ENCODE measurements around the gene L3MBTL4.
"Not testable (repeated sequence)": the region's sequence is repeated elsewhere in the genome, so short reads cannot be mapped to it uniquely, and the experiment has no call there.

Gene L3MBTL4

GRCh38 chr18:6423289-6423688, 8.6 kb upstream of the L3MBTL4 start:
- H3K9me3 ChIP-seq (ENCODE audit: low read length), result no peaks in the 10 kb centered on the region
- no peaks in the 10 kb centered on the region for H3K36me3 ChIP-seq (ENCODE audit: insufficient read depth, low read length)
- peaks cover 2% of the 10 kb centered on the region for H3K27me3 ChIP-seq (ENCODE audit: insufficient read depth, low read length)
- H3K4me3 ChIP-seq (ENCODE audit: low read length), result no peak overlapping the region
- H2AFZ ChIP-seq (ENCODE audit: low read depth, low read length), result no peak overlapping the region
- no peaks in the 10 kb centered on the region for H3K4me1 ChIP-seq (ENCODE audit: insufficient read depth, low read length)

GRCh38 chr18:6414118-6414722, 491 bp downstream of the L3MBTL4 start:
- Histone ChIP-seq H2AFZ (ENCODE audit: low read depth, low read length) (no peak overlapping the region), H3K9me3 (ENCODE audit: low read length) (no peaks in the 10 kb centered on the region), H3K36me3 (ENCODE audit: insufficient read depth, low read length) (no peaks in the 10 kb centered on the region), H3K4me1 (ENCODE audit: insufficient read depth, low read length) (no peaks in the 10 kb centered on the region), H3K4me3 (ENCODE audit: low read length) (no peak overlapping the region), H3K27me3 (ENCODE audit: insufficient read depth, low read length) (peaks cover 61% of the 10 kb centered on the region)

GRCh38 chr18:6413579-6414117, 1.1 kb downstream of the L3MBTL4 start:
- H2AFZ ChIP-seq (ENCODE audit: low read depth, low read length), result no peak overlapping the region
- peaks cover 61% of the 10 kb centered on the region for H3K27me3 ChIP-seq (ENCODE audit: insufficient read depth, low read length)
- H3K4me1 ChIP-seq (ENCODE audit: insufficient read depth, low read length), result no peaks in the 10 kb centered on the region
- H3K9me3 ChIP-seq (ENCODE audit: low read length), result no peaks in the 10 kb centered on the region
- no peaks in the 10 kb centered on the region for H3K36me3 ChIP-seq (ENCODE audit: insufficient read depth, low read length)
- no peak overlapping the region for H3K4me3 ChIP-seq (ENCODE audit: low read length)

- Histone ChIP-seq H3K36me3 (ENCODE audit: insufficient read depth, low read length) (no peaks in the 10 kb centered on the region), H3K9me3 (ENCODE audit: low read length) (no peaks in the 10 kb centered on the region), H3K4me3 (ENCODE audit: low read length) (no peak overlapping the region), H3K4me1 (ENCODE audit: insufficient read depth, low read length) (no peaks in the 10 kb centered on the region), H3K27me3 (ENCODE audit: insufficient read depth, low read length) (peaks cover 61% of the 10 kb centered on the region), H2AFZ (ENCODE audit: low read depth, low read length) (no peak overlapping the region)
These were observed 1.7 kb downstream of the L3MBTL4 start for GRCh38 chr18:6412933-6413472.

GRCh38 chr18:6411382-6411781, 3.3 kb downstream of the L3MBTL4 start:
- H3K4me3 ChIP-seq (ENCODE audit: low read length), result no peak overlapping the region
- H3K36me3 ChIP-seq (ENCODE audit: insufficient read depth, low read length), result no peaks in the 10 kb centered on the region
- peaks cover 52% of the 10 kb centered on the region for H3K27me3 ChIP-seq (ENCODE audit: insufficient read depth, low read length)
- no peak overlapping the region for H2AFZ ChIP-seq (ENCODE audit: low read depth, low read length)
- H3K9me3 ChIP-seq (ENCODE audit: low read length), result no peaks in the 10 kb centered on the region
- no peaks in the 10 kb centered on the region for H3K4me1 ChIP-seq (ENCODE audit: insufficient read depth, low read length)

- H3K36me3 ChIP-seq (ENCODE audit: insufficient read depth, low read length), result no peaks in the 10 kb centered on the region
- no peaks in the 10 kb centered on the region for H3K9me3 ChIP-seq (ENCODE audit: low read length)
- peaks cover 40% of the 10 kb centered on the region for H3K27me3 ChIP-seq (ENCODE audit: insufficient read depth, low read length)
- H3K4me3 ChIP-seq (ENCODE audit: low read length), result no peak overlapping the region
- H2AFZ ChIP-seq (ENCODE audit: low read depth, low read length), result no peak overlapping the region
- no peaks in the 10 kb centered on the region for H3K4me1 ChIP-seq (ENCODE audit: insufficient read depth, low read length)
These were observed 4.8 kb downstream of the L3MBTL4 start for GRCh38 chr18:6409933-6410332.

- not testable (repeated sequence) for H2AFZ ChIP-seq (ENCODE audit: low read depth, low read length); H3K4me1 ChIP-seq (ENCODE audit: insufficient read depth, low read length); H3K36me3 ChIP-seq (ENCODE audit: insufficient read depth, low read length); H3K9me3 ChIP-seq (ENCODE audit: low read length); H3K4me3 ChIP-seq (ENCODE audit: low read length)
- H3K27me3 ChIP-seq (ENCODE audit: insufficient read depth, low read length), result peaks cover 31% of the 10 kb centered on the region
These were observed 6.2 kb downstream of the L3MBTL4 start for GRCh38 chr18:6408543-6408942.

- peaks cover 15% of the 10 kb centered on the region for H3K27me3 ChIP-seq (ENCODE audit: insufficient read depth, low read length)
- H3K4me3 ChIP-seq (ENCODE audit: low read length), result no peak overlapping the region
- no peaks in the 10 kb centered on the region for H3K36me3 ChIP-seq (ENCODE audit: insufficient read depth, low read length)
These were observed 7.7 kb downstream of the L3MBTL4 start for GRCh38 chr18:6406910-6407470.

GRCh38 chr18:6406075-6406909, 8.4 kb downstream of the L3MBTL4 start:
- Histone ChIP-seq H2AFZ (ENCODE audit: low read depth, low read length) (no peak overlapping the region), H3K4me3 (ENCODE audit: low read length) (no peak overlapping the region), H3K27me3 (ENCODE audit: insufficient read depth, low read length) (peaks cover 10% of the 10 kb centered on the region), H3K4me1 (ENCODE audit: insufficient read depth, low read length) (no peaks in the 10 kb centered on the region), H3K9me3 (ENCODE audit: low read length) (no peaks in the 10 kb centered on the region), H3K36me3 (ENCODE audit: insufficient read depth, low read length) (no peaks in the 10 kb centered on the region)

More at GRCh38 chr18:6406910-6407470, 7.7 kb downstream of the L3MBTL4 start:
- Histone ChIP-seq H3K9me3 (ENCODE audit: low read length) (no peaks in the 10 kb centered on the region), H2AFZ (ENCODE audit: low read depth, low read length) (no peak overlapping the region), H3K4me1 (ENCODE audit: insufficient read depth, low read length) (no peaks in the 10 kb centered on the region)

- Histone ChIP-seq H3K9me3 (ENCODE audit: low read length) (no peaks in the 10 kb centered on the region), H2AFZ (ENCODE audit: low read depth, low read length) (no peak overlapping the region), H3K4me3 (ENCODE audit: low read length) (no peak overlapping the region), H3K4me1 (ENCODE audit: insufficient read depth, low read length) (no peaks in the 10 kb centered on the region), H3K27me3 (ENCODE audit: insufficient read depth, low read length) (peaks cover 5% of the 10 kb centered on the region), H3K36me3 (ENCODE audit: insufficient read depth, low read length) (no peaks in the 10 kb centered on the region)
These were observed 9.3 kb downstream of the L3MBTL4 start for GRCh38 chr18:6405237-6406074.

- Histone ChIP-seq H3K9me3 (ENCODE audit: low read length) (no peaks in the 10 kb centered on the region), H3K27me3 (ENCODE audit: insufficient read depth, low read length) (peaks cover 3% of the 10 kb centered on the region), H3K4me1 (ENCODE audit: insufficient read depth, low read length) (no peaks in the 10 kb centered on the region), H2AFZ (ENCODE audit: low read depth, low read length) (no peak overlapping the region), H3K36me3 (ENCODE audit: insufficient read depth, low read length) (no peaks in the 10 kb centered on the region), H3K4me3 (ENCODE audit: low read length) (no peak overlapping the region)
These were observed 9.9 kb downstream of the L3MBTL4 start for GRCh38 chr18:6404834-6405233.

GRCh38 chr18:6401687-6402086, 13.0 kb downstream of the L3MBTL4 start:
- Histone ChIP-seq H2AFZ (ENCODE audit: low read depth, low read length) (no peak overlapping the region), H3K27me3 (ENCODE audit: insufficient read depth, low read length) (no peaks in the 10 kb centered on the region), H3K4me3 (ENCODE audit: low read length) (no peak overlapping the region), H3K9me3 (ENCODE audit: low read length) (no peaks in the 10 kb centered on the region), H3K4me1 (ENCODE audit: insufficient read depth, low read length) (no peaks in the 10 kb centered on the region), H3K36me3 (ENCODE audit: insufficient read depth, low read length) (no peaks in the 10 kb centered on the region)

All from neuron (in vitro differentiated cells).